ENCODE data around the gene CNTNAP2.

- TF ChIP-seq, protein P1, sequence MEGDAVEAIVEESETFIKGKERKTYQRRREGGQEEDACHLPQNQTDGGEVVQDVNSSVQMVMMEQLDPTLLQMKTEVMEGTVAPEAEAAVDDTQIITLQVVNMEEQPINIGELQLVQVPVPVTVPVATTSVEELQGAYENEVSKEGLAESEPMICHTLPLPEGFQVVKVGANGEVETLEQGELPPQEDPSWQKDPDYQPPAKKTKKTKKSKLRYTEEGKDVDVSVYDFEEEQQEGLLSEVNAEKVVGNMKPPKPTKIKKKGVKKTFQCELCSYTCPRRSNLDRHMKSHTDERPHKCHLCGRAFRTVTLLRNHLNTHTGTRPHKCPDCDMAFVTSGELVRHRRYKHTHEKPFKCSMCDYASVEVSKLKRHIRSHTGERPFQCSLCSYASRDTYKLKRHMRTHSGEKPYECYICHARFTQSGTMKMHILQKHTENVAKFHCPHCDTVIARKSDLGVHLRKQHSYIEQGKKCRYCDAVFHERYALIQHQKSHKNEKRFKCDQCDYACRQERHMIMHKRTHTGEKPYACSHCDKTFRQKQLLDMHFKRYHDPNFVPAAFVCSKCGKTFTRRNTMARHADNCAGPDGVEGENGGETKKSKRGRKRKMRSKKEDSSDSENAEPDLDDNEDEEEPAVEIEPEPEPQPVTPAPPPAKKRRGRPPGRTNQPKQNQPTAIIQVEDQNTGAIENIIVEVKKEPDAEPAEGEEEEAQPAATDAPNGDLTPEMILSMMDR (IDR thresholded peaks at IDR 0.05; ENCODE audit: insufficient read depth, low read length, poor library complexity, severe bottlenecking), result no peak
- no peak for TF ChIP-seq EZH2phosphoT487 (conservative IDR thresholded peaks at IDR 0.05; ENCODE audit: low read length)
Observed at GRCh38 chr7:147571436-147572185, 1455.0 kb downstream of the CNTNAP2 start.
